Liver (tissue), 9 donors: Measurements from ENCODE around the gene VSNL1. TPM values are rescaled to one million over a fixed set of nuclear protein-coding genes. Genes with fewer than 3 reads are reported as not detected.

ENCODE experiments used
- DNase-seq: peaks from one replicate; pipeline ENCODE4 v3.0.0-alpha.2; 2017; ENCODE audit warnings: low spot score
- H3K27ac ChIP-seq, 2 donors: one replicate each; pipeline ENCODE4 v1.7.0; 2013; ENCODE audit warnings: inconsistent platforms in 2 of 2, low read length in 2 of 2, control low read depth in 1 of 2, low read depth in 1 of 2, mild to moderate bottlenecking in 1 of 2
- H3K27me3 ChIP-seq, 4 donors: one replicate each; pipeline versions ENCODE4 v1.6.1 to v1.7.0; 2013; ENCODE audit warnings: low read length in 3 of 4, inconsistent platforms in 1 of 4, mild to moderate bottlenecking in 1 of 4, moderate library complexity in 1 of 4; ENCODE audit not compliant: control insufficient read depth in 4 of 4, insufficient read depth in 4 of 4
- H3K36me3 ChIP-seq, 4 donors: one replicate each; pipeline versions ENCODE4 v1.6.1 to v1.7.0; 2013; ENCODE audit warnings: low read length in 3 of 4, mild to moderate bottlenecking in 3 of 4, low read depth in 1 of 4, moderate library complexity in 1 of 4; ENCODE audit not compliant: control insufficient read depth in 4 of 4, insufficient read depth in 3 of 4
- H3K4me1 ChIP-seq, 4 donors: one replicate each; pipeline versions ENCODE4 v1.6.1 to v1.7.0; 2013; ENCODE audit warnings: low read length in 3 of 4, mild to moderate bottlenecking in 3 of 4, moderate library complexity in 1 of 4; ENCODE audit not compliant: control insufficient read depth in 4 of 4, insufficient read depth in 4 of 4
- H3K4me3 ChIP-seq, 3 donors: one replicate each; pipeline versions ENCODE4 v1.6.1 to v1.7.0; 2013; ENCODE audit warnings: low read length in 3 of 3, control low read depth in 1 of 3, low read depth in 1 of 3, mild to moderate bottlenecking in 1 of 3
- H3K9ac ChIP-seq, 2 donors: one replicate each; pipeline ENCODE4 v1.7.0; 2013; ENCODE audit warnings: low read length in 2 of 2, mild to moderate bottlenecking in 2 of 2, moderate library complexity in 2 of 2, control low read depth in 1 of 2, low read depth in 1 of 2
- H3K9me3 ChIP-seq, 4 donors: one replicate each; pipeline versions ENCODE4 v1.6.1 to v1.7.0; 2013; ENCODE audit warnings: low read length in 3 of 4; ENCODE audit not compliant: control insufficient read depth in 4 of 4
- ATF3 ChIP-seq: IDR thresholded peaks from 2 replicates; pipeline ENCODE4 v1.6.1; 2016; ENCODE audit warnings: antibody characterized with exemption
- CTCF ChIP-seq: fragments of 150-350 bp; IDR thresholded peaks from 2 replicates; pipeline ENCODE4 v1.5.1; 2017; ENCODE audit warnings: improper control_type of control experiment, low read depth, low read length; ENCODE audit not compliant: missing input control
- EGR1 ChIP-seq, 2 donors: IDR thresholded peaks; 2 replicates each; pipeline ENCODE4 v1.6.1; 2016 to 2018; ENCODE audit warnings: antibody characterized with exemption in 2 of 2, low read depth in 2 of 2
- FOXA1 ChIP-seq: IDR thresholded peaks from 2 replicates; pipeline ENCODE4 v1.6.1; 2016; ENCODE audit warnings: antibody characterized with exemption
- FOXA2 ChIP-seq: IDR thresholded peaks from 2 replicates; pipeline ENCODE4 v1.6.1; 2016; ENCODE audit warnings: antibody characterized with exemption
- GABPA ChIP-seq, 2 donors: IDR thresholded peaks in 1 of 2; conservative IDR thresholded peaks in 1 of 2; 2 replicates each; pipeline ENCODE4 v1.6.1; 2016; ENCODE audit warnings: antibody characterized with exemption in 2 of 2, mild to moderate bottlenecking in 1 of 2, moderate library complexity in 1 of 2
- HNF4A ChIP-seq, 2 donors: conservative IDR thresholded peaks; 2 replicates each; pipeline ENCODE4 v1.6.1; 2016; ENCODE audit warnings: antibody characterized with exemption in 2 of 2, mild to moderate bottlenecking in 2 of 2
- HNF4G ChIP-seq: IDR thresholded peaks from 2 replicates; pipeline ENCODE4 v1.6.1; 2016; ENCODE audit warnings: antibody characterized with exemption
- JUND ChIP-seq, 2 donors: IDR thresholded peaks; 2 replicates each; pipeline ENCODE4 v1.6.1; 2016; ENCODE audit warnings: antibody characterized with exemption in 2 of 2
- NR2F2 ChIP-seq: IDR thresholded peaks from 2 replicates; pipeline ENCODE4 v1.6.1; 2016; ENCODE audit warnings: antibody characterized with exemption
- RAD21 ChIP-seq, 2 donors: IDR thresholded peaks; 2 replicates each; pipeline ENCODE4 v1.6.1; 2016; ENCODE audit warnings: antibody characterized with exemption in 2 of 2, mild to moderate bottlenecking in 2 of 2
- REST ChIP-seq: IDR thresholded peaks from 2 replicates; pipeline ENCODE4 v1.6.1; 2016; ENCODE audit warnings: antibody characterized with exemption, mild to moderate bottlenecking
- RXRA ChIP-seq, 2 donors: IDR thresholded peaks; 2 replicates each; pipeline ENCODE4 v1.6.1; 2017 to 2018; ENCODE audit warnings: antibody characterized with exemption in 2 of 2, mild to moderate bottlenecking in 1 of 2
- SP1 ChIP-seq: IDR thresholded peaks from 2 replicates; pipeline ENCODE4 v1.6.1; 2018; ENCODE audit warnings: antibody characterized with exemption, mild to moderate bottlenecking
- TAF1 ChIP-seq: conservative IDR thresholded peaks from 2 replicates; pipeline ENCODE4 v1.6.1; 2016; ENCODE audit warnings: antibody characterized with exemption, mild to moderate bottlenecking
- YY1 ChIP-seq: IDR thresholded peaks from 2 replicates; pipeline ENCODE4 v1.6.1; 2016; ENCODE audit warnings: antibody characterized with exemption, mild to moderate bottlenecking
- WGBS: extraction: QIAGEN DNeasy Blood & Tissue Kit; methylation state at CpG from one replicate; pipeline ENCODE4 v1.1.7; 2013; 5-methylcytosine and 5-hydroxymethylcytosine counted together
- polyA plus RNA-seq, 2 donors: library from polyadenylated mRNA; stranded (reverse) in 1 of 2; unstranded in 1 of 2; fragments of 200-250 nt in 1 of 2; fragments of >200 nt in 1 of 2; fragmentation: Nextera tagmentation in 1 of 2; extraction: Ambion mirVana in 1 of 2; gene quantifications; one replicate each; pipeline versions ENCODE4 v1.2.1 to v1.2.3, GENCODE V29; 2013 to 2015
- total RNA-seq, 2 donors: library from RNA; depleted of rRNA; stranded (reverse); fragments of >200 nt; gene quantifications; one replicate each; pipeline ENCODE4 v1.2.3, GENCODE V29; 2014
- TF ChIP-seq, protein P1 (sequence below): IDR thresholded peaks from 2 replicates; pipeline ENCODE4 v1.6.1; 2016; ENCODE audit warnings: antibody characterized with exemption
- TF ChIP-seq, protein P2 (sequence below): IDR thresholded peaks from 2 replicates; pipeline ENCODE4 v1.6.1; 2016; ENCODE audit warnings: antibody characterized with exemption
- donor health status: healthy.
- donor health status: healthy.
- donor health status: healthy.
- donor health status: healthy.
- donor health status: healthy.

VSNL1 gene
- total and polyA plus RNA-seq, 4 donors: 2.2 to 32.9 (median 6.3) TPM

DNA sequence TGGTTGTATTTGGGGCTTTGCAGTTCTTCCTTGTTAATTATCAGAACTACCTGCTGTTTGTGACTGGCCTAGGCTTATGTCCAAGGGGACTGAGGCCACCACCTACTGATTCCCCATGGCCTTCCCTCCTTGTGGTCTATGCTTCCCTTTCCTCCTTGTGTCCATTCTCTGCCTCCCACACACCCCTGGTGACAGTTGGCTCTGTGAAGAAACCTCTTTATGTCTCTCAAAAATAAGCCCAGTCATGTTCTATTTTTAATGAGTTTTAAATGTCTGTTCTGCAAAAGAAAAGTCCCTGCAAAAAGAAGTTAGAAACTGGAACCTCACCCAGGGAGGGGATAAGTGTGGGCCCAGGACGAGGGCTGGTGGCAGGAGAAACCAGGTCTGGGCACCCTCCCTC lies 108.1 kb downstream of the VSNL1 start:
- Histone ChIP-seq H3K4me1 (no peaks in the 10 kb centered on the region), H3K4me3 (no peak overlapping the region), H3K9me3 (no peaks in the 10 kb centered on the region), H3K27ac (no peak overlapping the region), H3K9ac (no peak overlapping the region), H3K27me3 (no peaks in the 10 kb centered on the region), H3K36me3 (no peaks in the 10 kb centered on the region)
- TF ChIP-seq YY1 (no peak), HNF4G (no peak), SP1 (no peak), RAD21 (IDR thresholded peaks at IDR 0.05) (no peak), JUND (IDR thresholded peaks at IDR 0.05) (no peak), RXRA (IDR thresholded peaks at IDR 0.05) (no peak), HNF4A (conservative IDR thresholded peaks at IDR 0.05) (no peak), NR2F2 (no peak)
- WGBS: 73% methylated on average over 1 of the region's 1 CpG
- no peak for DNase-seq

DNA sequence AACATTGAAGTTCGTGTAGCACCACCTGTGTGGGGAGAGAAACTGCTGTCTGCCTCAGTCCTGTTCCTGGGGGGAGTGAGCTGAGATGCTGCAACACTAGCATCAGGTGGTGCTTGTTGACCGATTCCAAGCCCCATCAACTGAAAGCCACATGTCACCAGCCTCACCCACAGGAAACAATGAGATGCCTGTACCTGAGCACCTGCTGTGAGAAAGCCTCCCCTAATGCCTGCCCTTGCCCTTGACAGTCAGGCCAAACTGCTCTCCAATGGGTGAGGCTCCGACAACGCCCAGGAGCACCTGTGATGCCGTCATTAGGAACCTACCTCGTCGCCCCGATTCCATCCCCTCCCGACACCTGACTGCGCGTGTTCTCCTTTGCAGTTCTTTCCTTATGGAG lies 108.5 kb downstream of the VSNL1 start:
- H3K4me1 ChIP-seq: no peaks in the 10 kb centered on the region
- TF ChIP-seq NR2F2: no peak
- TF ChIP-seq CTCF: no peak
- no peak for TF ChIP-seq JUND (IDR thresholded peaks at IDR 0.05)
- TF ChIP-seq EGR1 (IDR thresholded peaks at IDR 0.05; ENCODE audit: low read depth in 2 of 2): no peak
- no peak for TF ChIP-seq SP1
- no peak for TF ChIP-seq TAF1
- no peak for TF ChIP-seq HNF4G
- no peak for TF ChIP-seq FOXA1
- no peak for TF ChIP-seq ATF3
- no peak for TF ChIP-seq HNF4A (conservative IDR thresholded peaks at IDR 0.05)
- TF ChIP-seq, protein P1, sequence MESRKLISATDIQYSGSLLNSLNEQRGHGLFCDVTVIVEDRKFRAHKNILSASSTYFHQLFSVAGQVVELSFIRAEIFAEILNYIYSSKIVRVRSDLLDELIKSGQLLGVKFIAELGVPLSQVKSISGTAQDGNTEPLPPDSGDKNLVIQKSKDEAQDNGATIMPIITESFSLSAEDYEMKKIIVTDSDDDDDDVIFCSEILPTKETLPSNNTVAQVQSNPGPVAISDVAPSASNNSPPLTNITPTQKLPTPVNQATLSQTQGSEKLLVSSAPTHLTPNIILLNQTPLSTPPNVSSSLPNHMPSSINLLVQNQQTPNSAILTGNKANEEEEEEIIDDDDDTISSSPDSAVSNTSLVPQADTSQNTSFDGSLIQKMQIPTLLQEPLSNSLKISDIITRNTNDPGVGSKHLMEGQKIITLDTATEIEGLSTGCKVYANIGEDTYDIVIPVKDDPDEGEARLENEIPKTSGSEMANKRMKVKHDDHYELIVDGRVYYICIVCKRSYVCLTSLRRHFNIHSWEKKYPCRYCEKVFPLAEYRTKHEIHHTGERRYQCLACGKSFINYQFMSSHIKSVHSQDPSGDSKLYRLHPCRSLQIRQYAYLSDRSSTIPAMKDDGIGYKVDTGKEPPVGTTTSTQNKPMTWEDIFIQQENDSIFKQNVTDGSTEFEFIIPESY: no peak
- no peak for TF ChIP-seq YY1
- no peak for TF ChIP-seq FOXA2
- TF ChIP-seq RAD21 (IDR thresholded peaks at IDR 0.05): no peak
- no peak for TF ChIP-seq GABPA (IDR thresholded peaks at IDR 0.05 in 1 of 2, conservative IDR thresholded peaks at IDR 0.05 in 1 of 2)
- no peak for TF ChIP-seq REST
- TF ChIP-seq, protein P2, sequence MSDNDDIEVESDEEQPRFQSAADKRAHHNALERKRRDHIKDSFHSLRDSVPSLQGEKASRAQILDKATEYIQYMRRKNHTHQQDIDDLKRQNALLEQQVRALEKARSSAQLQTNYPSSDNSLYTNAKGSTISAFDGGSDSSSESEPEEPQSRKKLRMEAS: no peak
- WGBS: 88% methylated on average over 11 of the region's 11 CpGs
- no peak overlapping the region for H3K9ac ChIP-seq
- no peak overlapping the region for H3K4me3 ChIP-seq
- H3K27me3 ChIP-seq: no peaks in the 10 kb centered on the region
- no peak overlapping the region for H3K27ac ChIP-seq
- no peaks in the 10 kb centered on the region for H3K9me3 ChIP-seq
- no peak for DNase-seq
- no peaks in the 10 kb centered on the region for H3K36me3 ChIP-seq
